ENCODE data around the gene FOXK2. TPM values are rescaled to one million over a fixed set of nuclear protein-coding genes. Genes with fewer than 3 reads are reported as not detected.

Gene FOXK2
- total RNA-seq, 1 donor from 2014 or later: 71.1 TPM

GRCh38 chr17:82632451-82632850 is 112.9 kb downstream of the FOXK2 start:
- intact Hi-C loops (cut with micrococcal nuclease): no loop called here

DNA sequence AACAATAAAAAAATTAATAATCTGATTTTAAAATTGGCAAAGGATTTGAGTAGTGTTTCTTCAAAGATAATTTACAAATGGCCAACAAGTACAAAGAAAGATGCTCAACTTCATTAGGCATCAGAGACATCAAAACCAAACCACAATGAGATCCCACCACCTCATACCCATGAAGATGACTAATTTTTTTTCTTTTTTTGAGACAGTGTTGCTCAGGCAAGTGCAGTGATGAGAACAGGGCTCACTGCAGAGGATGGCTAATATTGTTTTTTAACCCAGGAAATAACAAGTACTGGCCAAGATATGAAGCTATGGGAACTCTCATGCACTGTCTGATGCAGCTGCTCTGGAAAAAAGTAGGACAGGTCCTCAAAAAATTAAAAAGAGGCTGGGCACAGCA is 113.8 kb downstream of the FOXK2 start:
- intact Hi-C loops (cut with micrococcal nuclease): no loop called here

- intact Hi-C loops (cut with micrococcal nuclease): no loop called here
Measured at GRCh38 chr17:82636626-82637598, 117.4 kb downstream of the FOXK2 start.

DNA sequence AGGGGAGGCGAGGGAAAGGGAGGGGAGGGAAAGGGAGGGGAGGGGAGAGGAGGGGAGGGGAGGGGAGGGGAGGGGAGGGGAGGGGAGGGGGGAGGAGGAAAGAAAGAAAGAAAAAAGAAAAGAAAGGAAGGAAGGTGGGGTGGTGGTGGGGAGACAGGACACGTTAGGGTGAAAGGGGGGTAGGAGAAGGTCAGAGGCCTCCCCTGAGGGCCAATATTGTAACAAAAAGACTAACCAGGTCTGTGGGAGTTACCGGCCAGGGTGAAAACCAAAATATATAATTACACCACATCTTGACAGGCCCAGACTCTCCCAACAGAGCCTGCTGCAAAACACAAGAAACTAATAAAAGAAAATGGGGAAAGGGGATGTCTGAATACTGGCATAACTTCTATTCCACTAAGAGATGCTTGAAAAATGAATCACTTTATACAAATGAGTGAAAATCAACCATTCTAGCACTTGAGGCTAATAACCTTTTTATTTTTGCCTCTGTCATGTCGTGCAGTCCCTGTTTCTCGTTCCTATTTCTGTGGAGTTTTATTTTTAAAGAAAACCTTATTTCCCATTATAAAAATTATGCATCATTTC is 118.7 kb downstream of the FOXK2 start:
- intact Hi-C loops (cut with micrococcal nuclease): no loop called here

DNA sequence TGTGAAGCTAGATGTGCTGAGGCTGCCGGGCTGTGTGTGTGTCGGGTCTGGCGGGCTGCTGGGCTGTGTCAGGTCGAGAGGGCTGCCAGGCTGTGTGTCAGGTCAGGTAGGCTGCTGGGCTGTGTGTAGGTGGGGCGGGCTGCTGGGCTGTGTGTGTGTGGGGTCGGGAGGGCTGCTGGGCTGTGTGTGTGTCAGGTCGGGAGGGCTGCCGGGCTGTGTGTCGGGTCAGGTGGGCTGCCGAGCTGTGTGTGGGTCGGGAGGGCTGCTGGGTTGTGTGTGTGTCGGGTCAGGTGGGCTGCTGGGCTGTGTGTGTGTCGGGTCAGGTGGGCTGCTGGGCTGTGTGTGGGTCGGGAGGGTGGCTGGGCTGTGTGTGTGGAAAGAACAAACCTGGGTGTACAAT is 120.1 kb downstream of the FOXK2 start:
- intact Hi-C loops (cut with micrococcal nuclease): no loop called here

DNA sequence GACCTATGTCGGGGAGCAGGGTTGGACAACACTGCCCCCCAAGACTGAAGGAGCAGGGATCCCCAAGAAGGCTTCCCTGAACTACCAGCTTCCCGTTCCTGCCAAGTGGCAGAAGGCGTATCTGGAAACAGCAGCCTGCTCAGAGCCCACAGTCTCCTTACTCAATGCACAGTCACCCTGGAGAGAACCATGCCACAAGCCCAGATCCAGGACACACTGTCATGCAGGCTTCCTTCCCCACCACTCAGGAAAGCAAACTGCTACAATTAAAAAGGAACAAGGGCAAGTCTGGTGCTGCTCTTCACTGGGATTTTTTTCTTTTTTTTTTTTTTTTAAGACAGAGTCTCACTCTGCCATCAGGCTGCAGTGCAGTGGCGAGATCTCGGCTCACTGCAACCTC is 120.5 kb downstream of the FOXK2 start:
- intact Hi-C loops (cut with micrococcal nuclease): no loop called here

DNA sequence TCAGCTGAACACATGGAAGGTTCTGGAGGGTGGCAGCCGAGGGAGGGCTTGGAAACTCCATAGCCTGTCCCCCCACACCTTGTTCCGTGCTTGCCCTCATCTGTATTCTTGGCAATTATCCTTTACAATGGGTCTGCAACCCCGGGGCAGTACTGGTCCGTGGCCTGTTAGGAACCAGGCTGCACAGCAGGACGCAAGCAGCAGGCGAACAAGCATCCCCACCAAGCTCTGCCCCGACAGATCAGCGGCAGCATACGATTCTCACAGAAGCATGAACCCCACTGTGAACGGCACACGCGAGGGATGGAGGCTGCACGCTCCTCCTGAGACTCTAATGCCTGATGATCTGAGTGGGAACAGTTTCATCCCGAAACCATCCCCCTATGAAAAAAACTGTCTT is 122.5 kb downstream of the FOXK2 start:
- intact Hi-C loops (cut with micrococcal nuclease): no loop called here

DNA sequence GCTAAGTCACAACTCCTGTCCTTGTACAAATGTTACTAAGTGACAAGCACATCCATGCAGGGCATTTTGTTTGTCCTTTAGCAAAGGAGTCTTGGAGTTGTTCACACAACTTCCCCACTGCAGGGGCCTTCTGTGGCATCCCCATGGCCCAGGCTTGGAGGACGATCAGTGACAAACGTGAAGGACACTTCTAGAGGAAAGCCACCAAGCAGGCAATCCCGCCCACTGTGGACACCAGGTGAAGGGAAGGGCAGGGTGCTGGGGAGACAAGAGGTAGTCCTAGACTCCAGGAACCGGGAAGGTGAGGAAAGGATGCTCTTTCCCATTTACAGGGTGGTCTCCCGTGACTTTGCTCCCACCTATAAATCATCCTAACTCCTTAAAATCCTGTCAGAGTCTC is 124.6 kb downstream of the FOXK2 start:
- intact Hi-C loops (cut with micrococcal nuclease): no loop called here

- intact Hi-C loops (cut with micrococcal nuclease): no loop called here
Measured at GRCh38 chr17:82645516-82645915, 126.0 kb downstream of the FOXK2 start.

- intact Hi-C loops (cut with micrococcal nuclease): loop anchor here (1.0 to 2.0 kb wide), 3 partner anchors 69 to 229 kb away; partner anchors contain the start of genes FN3KRP, HEXD and OGFOD3
Measured at GRCh38 chr17:82647593-82648164, 128.1 kb downstream of the FOXK2 start.

- intact Hi-C loops (cut with micrococcal nuclease): loop anchor here (1.0 to 2.0 kb wide), 3 partner anchors 69 to 229 kb away; partner anchors contain the start of genes FN3KRP, HEXD and OGFOD3
Measured at GRCh38 chr17:82648165-82648668, 128.7 kb downstream of the FOXK2 start, which contains the start of gene WDR45B. Gene WDR45B (minus strand): TSS chr17:82648444. CDS start chr17:82648340, 104 bp downstream.

GRCh38 chr17:82648742-82649331 is 129.3 kb downstream of the FOXK2 start:
- intact Hi-C loops (cut with micrococcal nuclease): loop anchor here (1.0 to 2.0 kb wide), 3 partner anchors 68 to 230 kb away; partner anchors contain the start of genes FN3KRP, HEXD and OGFOD3

DNA sequence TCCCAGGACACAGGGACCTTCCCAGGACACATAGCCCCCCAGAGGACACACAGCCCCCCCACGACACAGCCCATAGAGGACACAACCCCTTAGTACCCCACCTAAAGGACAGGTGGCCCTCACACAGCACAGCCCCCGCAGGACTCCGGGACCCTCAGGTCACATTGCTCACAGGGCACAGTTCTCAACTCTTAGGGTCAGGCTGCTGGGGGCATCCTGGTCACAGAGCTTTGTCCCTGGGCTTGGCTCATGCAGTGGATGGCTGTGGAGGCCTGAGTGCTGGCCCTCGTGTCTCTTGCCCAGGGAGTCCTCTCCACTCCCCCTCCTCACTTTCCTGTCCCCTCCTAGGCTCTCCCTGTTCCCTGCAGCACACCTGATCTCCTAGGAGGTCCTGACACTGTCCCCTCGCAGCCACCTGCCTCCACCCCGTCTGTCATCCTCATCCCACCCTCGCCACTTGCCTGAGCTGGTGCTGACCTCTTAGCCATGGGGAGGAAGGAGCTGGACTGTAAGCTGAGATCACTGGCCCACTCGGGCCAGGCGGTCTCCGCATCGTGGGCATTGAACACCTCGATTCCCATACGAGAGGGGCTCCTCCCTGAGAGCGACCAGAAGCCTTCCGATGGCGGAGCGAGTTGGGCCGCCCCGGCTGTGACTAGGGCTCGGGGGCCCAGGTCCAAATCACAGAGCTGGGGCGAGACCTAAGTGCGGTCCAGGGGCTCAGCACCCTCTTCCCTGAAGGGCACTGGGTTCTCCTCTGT is 130.1 kb downstream of the FOXK2 start:
- intact Hi-C loops (cut with micrococcal nuclease): loop anchor here (2.0 kb wide), 2 partner anchors 67 to 231 kb away; partner anchors contain the start of genes FN3KRP, HEXD and OGFOD3

- intact Hi-C loops (cut with micrococcal nuclease): no loop called here
Measured at GRCh38 chr17:82650723-82651122, 131.2 kb downstream of the FOXK2 start.

DNA sequence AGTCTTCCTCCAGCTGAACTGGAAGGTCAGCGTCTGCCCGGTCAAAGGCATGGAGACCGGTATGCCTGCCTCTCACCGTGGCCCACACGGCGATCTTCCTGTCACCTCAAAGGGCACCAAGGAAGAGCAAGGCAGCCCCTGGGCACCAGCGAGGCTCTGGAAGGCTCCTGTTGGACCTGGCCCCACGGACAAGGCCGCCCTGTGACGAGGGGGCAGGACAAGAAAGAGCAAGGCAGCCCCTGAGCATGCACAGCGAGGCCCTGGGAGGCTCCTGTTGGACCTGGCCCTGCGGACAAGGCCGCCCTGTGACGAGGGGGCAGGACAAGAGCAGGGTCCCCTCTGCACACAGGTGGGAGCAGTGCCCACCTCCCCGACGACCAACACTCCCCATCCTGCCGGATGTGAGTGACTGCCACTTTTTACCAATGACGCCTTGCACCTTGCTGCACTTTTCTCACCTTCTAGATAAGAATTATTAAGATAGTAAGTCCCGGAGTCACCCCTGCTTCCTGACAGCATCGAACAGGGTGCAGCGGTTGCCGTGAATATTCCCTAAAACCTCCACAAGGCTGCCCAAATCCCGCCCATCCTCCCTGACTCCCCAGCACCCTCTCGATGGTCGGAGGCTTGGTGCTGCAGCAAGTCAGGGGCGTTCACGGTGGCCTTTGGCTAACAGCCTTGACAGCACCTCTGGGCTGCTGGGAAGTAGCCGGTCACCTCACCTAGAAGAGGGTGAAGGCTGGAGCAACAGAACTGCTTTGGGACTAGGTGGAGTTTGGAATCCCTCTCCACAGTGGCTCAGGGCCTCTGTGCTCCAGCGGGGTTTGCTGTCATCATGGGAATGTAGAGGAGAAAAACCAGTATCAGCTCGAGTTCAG is 134.4 kb downstream of the FOXK2 start:
- intact Hi-C loops (cut with micrococcal nuclease): no loop called here
